GM10266 (cell line): ENCODE results near the gene USH1C.

Source experiments
- DNase-seq: peaks from one replicate; pipeline ENCODE4 v3.0.0; 2012; ENCODE audit errors: extremely low spot score
- TF ChIP-seq, protein P1 (sequence below): IDR thresholded peaks from 2 replicates; pipeline ENCODE4 v1.5.1; 2012; ENCODE audit warnings: mild to moderate bottlenecking, low read depth; ENCODE audit not compliant: control insufficient read depth, insufficient read depth; ENCODE audit errors: missing control alignments

Gene USH1C

DNA sequence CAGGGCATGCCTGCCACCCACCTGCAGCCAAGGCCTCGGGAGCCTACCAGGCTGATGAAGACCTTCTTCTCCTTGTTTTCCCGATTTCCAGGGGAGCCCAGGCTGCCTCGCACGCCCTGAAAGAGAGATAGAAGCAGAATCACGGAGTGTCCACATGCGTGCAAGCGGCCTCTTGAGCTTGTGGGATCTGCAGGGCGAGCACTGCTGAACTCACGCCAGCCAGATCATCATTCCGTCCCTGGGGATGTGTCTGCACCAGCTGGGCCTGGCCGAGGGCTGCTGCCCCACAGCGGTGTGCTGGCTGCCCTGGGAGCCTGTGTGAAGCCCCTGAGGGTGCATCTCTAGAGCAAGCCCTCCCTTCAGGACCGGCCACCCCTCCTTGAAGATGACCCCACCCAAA lies 17.9 kb downstream of the USH1C start:
- TF ChIP-seq, protein P1, sequence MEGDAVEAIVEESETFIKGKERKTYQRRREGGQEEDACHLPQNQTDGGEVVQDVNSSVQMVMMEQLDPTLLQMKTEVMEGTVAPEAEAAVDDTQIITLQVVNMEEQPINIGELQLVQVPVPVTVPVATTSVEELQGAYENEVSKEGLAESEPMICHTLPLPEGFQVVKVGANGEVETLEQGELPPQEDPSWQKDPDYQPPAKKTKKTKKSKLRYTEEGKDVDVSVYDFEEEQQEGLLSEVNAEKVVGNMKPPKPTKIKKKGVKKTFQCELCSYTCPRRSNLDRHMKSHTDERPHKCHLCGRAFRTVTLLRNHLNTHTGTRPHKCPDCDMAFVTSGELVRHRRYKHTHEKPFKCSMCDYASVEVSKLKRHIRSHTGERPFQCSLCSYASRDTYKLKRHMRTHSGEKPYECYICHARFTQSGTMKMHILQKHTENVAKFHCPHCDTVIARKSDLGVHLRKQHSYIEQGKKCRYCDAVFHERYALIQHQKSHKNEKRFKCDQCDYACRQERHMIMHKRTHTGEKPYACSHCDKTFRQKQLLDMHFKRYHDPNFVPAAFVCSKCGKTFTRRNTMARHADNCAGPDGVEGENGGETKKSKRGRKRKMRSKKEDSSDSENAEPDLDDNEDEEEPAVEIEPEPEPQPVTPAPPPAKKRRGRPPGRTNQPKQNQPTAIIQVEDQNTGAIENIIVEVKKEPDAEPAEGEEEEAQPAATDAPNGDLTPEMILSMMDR, result no peak
- no peak for DNase-seq

DNA sequence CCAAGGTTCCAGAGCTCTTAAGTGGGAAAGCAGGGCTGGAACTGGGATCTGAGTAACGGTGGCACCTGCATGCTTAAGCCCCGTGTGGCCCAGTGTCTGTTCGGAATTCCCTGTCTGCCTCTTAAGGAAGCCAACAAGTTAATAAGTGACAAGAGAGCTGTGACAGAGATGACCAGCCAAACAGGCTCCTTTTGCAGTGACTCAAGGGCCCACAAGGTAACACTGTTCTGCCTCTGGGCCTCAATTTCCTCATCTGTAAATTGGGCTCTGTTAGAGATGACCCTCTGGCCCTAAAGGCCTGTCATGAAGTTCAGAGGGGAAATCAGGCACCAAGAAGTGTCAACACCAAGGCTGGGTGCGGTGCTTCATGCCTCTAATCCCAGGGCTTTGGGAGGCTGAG lies 18.6 kb downstream of the USH1C start:
- TF ChIP-seq, protein P1, result no peak

DNA sequence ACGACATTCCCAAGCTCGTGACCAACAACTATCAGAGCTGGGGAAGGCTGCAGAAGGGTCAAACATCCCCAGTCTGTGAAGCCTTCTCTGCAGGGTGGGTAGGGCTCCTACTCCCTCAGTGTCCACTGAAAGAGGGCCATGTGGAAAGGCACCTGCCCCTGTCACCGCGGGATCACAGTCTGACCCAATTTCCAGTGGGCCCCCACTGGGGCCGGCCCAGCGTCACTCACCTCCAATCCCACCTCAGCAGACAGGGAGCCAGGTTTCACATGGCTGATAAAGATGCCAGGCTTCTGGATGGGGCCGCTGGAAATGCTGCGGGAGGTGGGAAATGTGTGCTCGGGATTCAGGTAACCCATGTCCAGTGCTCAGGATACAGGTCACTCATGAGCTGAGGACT lies 20.0 kb downstream of the USH1C start:
- no peak for DNase-seq
- TF ChIP-seq, protein P1, result no peak

More for the DNA sequence above, 18.6 kb downstream of the USH1C start:
- DNase-seq, result no peak

DNA sequence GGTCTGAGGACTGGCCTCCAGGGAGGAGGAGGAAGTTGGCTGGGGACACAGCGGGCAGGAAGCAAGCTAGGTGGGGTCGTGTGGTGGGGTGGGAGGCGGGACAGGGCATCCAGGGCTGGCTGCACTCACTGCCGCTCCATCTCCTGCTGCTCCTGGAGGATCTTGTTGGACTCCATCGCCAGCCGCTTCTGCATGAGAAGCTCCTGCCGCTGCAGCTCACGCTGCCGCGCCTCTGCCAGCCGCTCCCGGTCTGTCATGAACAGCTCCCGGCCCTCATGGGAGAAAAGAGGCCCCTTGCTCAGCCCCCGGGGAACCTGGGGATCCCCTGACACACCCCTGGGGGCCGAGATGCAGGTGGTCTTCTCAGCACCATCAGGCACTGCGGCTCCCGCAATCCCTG lies 21.6 kb downstream of the USH1C start:
- no peak for DNase-seq
- TF ChIP-seq, protein P1, result no peak

DNA sequence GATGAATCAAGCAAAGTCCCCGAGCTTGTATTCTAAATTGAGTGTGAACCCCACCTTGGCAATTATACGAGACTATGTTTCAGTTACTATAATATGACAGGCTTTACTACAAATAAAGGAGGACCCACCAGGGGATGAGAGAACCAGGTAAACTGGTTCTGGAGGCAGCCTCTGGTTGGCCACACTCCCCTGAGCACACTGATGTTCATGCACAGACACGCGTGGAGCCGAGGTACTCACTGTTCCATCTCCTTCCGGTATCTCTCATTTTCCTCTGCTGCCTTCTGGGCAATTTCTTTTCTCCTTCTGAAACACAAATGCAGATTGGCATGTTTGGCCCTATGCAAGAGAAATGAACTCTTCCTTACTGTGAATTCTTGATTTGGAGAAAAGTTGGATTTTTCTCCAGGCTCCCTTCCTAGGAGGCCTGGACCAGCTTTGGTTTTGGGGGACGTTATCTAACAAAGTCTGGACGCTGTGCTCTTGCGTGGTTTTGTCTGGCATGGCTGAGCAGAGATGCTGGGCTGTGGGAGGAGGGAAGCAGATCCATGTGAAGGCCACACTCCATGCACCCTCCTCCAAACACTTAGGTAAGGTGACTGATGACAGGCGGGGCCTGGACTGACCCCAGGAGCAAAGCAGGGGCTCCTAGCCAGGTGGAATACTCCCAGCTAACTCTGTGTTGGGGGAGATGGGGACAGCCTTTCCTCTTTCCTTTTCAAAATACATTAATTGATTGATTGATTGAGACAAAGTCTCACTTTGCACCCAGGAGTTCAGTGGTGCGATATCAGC lies 22.9 kb downstream of the USH1C start:
- TF ChIP-seq, protein P1, result no peak
- DNase-seq, result no peak

DNA sequence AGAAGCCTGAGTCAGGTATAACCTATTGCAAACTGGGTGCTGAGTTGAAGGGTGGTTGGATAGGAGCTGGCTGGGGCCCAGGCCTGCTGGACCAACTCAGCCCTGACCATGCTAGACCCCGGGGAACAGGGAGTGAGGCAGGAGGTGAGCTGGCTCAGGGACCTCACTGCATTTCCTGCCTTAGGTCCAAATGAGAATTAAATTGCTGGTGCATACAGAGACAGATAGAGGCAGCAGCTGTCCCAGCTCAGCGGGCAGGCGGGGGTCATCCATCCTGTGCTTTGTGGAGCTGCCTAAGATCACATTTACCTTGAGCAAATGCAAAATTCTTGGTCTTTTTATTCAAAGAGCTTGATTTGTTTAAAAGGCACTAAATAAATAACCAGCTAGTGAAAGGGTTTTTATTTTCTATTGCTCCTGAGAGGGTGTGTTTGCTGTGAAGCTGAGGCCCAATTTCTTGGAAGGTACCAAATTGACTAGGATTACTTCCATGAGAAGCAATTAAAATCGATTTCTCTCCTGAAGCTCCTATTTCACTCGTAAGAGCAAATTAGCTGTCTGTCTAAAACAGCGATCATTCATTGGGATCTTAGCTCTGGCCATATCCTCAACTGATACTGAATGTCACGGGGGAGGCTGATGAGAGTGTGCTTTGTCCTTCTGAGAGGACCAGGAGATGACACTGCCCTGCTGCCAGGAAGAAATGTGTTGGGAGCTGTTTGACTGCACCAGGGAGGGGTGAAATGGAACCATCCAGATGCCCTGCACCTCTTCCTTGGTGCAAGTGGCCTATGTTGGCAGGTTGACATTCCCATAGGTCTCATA lies 24.9 kb downstream of the USH1C start:
- TF ChIP-seq, protein P1, result no peak
- DNase-seq, result no peak

DNA sequence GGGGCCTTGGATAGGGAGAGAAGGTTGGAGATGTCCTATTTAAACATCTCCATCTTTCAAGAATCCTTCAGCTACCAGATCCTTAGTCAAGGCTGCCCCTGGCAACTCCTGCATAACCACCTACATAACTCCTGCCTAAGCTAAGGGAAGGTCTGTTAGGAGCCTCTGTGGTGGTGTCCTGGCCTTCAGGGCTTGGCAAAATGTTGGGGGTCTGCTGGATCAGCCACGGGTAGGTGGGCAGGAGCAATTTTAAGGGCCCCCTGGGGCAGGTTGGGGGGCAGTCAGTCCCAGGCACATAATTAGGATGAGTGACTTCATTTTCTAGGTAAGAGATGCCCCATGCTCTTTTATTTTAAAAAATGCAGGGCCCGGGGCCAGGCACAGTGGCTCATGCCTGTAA lies 25.9 kb downstream of the USH1C start:
- DNase-seq, result no peak
- TF ChIP-seq, protein P1, result no peak
